ENCODE measurements around the gene RASSF8. TPM values are rescaled to one million over a fixed set of nuclear protein-coding genes. Genes with fewer than 3 reads are reported as not detected.

The RASSF8 gene
- total RNA-seq, 2 donors from 2014 or later = 3.2 to 14.2 TPM

DNA sequence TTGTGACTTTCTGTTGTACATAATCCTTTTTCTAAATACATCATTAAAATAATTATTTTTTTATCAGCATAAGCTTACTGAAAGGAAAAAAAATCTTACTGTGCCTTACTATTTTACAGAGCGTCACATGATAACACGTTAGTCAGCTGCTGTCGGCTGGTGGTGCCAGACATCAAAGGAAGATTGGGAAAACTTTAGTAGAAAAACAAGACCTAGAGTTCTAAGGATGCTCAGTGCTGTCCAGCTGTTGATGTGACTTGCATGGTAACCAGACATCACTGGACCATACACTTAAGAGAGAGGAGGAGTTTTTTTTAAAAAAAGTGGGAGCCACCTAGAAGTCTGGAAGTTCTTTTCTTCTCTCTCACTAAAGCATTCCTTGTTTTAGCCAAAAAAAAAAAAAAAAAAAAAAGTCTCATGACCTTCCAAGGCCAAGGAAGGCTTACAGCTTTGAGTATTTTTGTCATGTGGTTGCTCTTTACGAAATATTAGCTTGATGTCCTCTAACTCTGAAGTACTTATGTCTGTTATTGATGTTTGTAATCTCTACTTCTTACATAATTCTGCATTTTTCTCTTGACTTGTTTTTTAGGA, 4.5 kb downstream of the RASSF8 start:
- Histone ChIP-seq H3K4me3 (no peak overlapping the region), H3K27ac (no peak overlapping the region), H3K9ac (ENCODE audit: low read depth in 2 of 2, low read length in 2 of 2) (no peak overlapping the region), H3K9me3 (no peaks in the 10 kb centered on the region), H3K27me3 (peaks cover 11% of the 10 kb centered on the region), H3K4me1 (no peaks in the 10 kb centered on the region), H3K36me3 (no peaks in the 10 kb centered on the region)
- TF ChIP-seq, protein P1, sequence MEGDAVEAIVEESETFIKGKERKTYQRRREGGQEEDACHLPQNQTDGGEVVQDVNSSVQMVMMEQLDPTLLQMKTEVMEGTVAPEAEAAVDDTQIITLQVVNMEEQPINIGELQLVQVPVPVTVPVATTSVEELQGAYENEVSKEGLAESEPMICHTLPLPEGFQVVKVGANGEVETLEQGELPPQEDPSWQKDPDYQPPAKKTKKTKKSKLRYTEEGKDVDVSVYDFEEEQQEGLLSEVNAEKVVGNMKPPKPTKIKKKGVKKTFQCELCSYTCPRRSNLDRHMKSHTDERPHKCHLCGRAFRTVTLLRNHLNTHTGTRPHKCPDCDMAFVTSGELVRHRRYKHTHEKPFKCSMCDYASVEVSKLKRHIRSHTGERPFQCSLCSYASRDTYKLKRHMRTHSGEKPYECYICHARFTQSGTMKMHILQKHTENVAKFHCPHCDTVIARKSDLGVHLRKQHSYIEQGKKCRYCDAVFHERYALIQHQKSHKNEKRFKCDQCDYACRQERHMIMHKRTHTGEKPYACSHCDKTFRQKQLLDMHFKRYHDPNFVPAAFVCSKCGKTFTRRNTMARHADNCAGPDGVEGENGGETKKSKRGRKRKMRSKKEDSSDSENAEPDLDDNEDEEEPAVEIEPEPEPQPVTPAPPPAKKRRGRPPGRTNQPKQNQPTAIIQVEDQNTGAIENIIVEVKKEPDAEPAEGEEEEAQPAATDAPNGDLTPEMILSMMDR (IDR thresholded peaks at IDR 0.05) = no peak
- intact Hi-C loops (cut with DNase I) = loop anchor here (10.0 kb wide), 1 partner anchor 52 kb away; no protein-coding TSS in a partner anchor
- DNase-seq = no peak

- no peak overlapping the region for H3K4me3 ChIP-seq
- TF ChIP-seq, protein P1 (IDR thresholded peaks at IDR 0.05) = no peak
- no peak overlapping the region for H3K27ac ChIP-seq
- H3K27me3 ChIP-seq = no peaks in the 10 kb centered on the region
- H3K4me1 ChIP-seq = no peaks in the 10 kb centered on the region
- intact Hi-C loops (cut with DNase I) = loop anchor here (10.0 kb wide), 1 partner anchor 49 kb away; no protein-coding TSS in a partner anchor
- no peak overlapping the region for H3K9ac ChIP-seq (ENCODE audit: low read depth in 2 of 2, low read length in 2 of 2)
- DNase-seq = no peak
- no peaks in the 10 kb centered on the region for H3K36me3 ChIP-seq
- no peaks in the 10 kb centered on the region for H3K9me3 ChIP-seq
These were observed 7.2 kb downstream of the RASSF8 start for GRCh38 chr12:25965682-25966081.

GRCh38 chr12:25970082-25970481, 11.6 kb downstream of the RASSF8 start:
- intact Hi-C loops (cut with DNase I) = no loop called here
- Histone ChIP-seq H3K27ac (no peak overlapping the region), H3K36me3 (no peaks in the 10 kb centered on the region), H3K9me3 (no peaks in the 10 kb centered on the region), H3K9ac (ENCODE audit: low read depth in 2 of 2, low read length in 2 of 2) (no peak overlapping the region), H3K27me3 (no peaks in the 10 kb centered on the region), H3K4me3 (no peak overlapping the region), H3K4me1 (no peaks in the 10 kb centered on the region)
- TF ChIP-seq, protein P1 (IDR thresholded peaks at IDR 0.05) = no peak
- DNase-seq = no peak

DNA sequence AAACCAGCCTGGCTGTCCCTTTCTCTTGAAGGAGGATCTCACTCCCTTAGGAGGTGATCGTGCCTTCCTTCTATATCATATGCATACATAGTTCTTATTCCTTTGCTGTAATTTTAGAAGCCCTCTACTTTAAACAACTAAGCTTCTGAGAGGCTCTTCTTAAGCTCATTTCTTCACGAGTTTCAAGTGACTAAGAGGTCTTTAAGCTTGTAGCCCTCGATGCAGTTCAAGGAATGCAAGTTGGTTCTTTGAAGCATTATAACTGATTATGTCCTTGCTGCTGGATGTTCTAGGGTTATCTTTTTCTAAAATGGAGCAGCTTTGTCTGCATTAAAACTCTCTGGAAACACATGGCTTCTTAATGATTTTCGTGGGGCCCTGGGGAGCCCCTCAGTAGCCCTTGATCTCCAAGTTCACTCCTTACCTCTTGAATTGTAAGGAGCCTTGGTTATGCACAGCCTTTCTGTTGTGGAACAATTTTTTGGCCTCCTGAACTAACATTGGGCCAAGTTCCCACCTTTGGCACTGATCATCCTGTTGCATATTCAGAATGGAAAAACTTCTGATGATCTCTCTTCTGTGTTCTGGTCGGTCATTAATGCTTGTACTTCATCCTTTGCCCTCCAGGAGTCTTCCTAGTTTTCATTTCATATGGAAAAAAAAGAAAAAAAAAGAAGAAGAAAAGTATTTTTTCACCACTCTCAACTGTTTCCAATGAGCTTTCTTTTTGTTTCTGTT, 12.6 kb downstream of the RASSF8 start:
- Histone ChIP-seq H3K9ac (ENCODE audit: low read depth in 2 of 2, low read length in 2 of 2) (no peak overlapping the region), H3K27me3 (no peaks in the 10 kb centered on the region), H3K36me3 (no peaks in the 10 kb centered on the region), H3K9me3 (no peaks in the 10 kb centered on the region), H3K4me3 (no peak overlapping the region), H3K27ac (no peak overlapping the region), H3K4me1 (no peaks in the 10 kb centered on the region)
- DNase-seq = no peak
- TF ChIP-seq, protein P1 (IDR thresholded peaks at IDR 0.05) = no peak
- intact Hi-C loops (cut with DNase I) = no loop called here

GRCh38 chr12:25971654-25972041, 13.2 kb downstream of the RASSF8 start:
- Histone ChIP-seq H3K27ac (no peak overlapping the region), H3K4me1 (no peaks in the 10 kb centered on the region)
- TF ChIP-seq, protein P1 (IDR thresholded peaks at IDR 0.05) = no peak

More at GRCh38 chr12:25971654-25972041, 13.2 kb downstream of the RASSF8 start:
- DNase-seq = no peak
- Histone ChIP-seq H3K9ac (ENCODE audit: low read depth in 2 of 2, low read length in 2 of 2) (no peak overlapping the region), H3K4me3 (no peak overlapping the region), H3K9me3 (no peaks in the 10 kb centered on the region), H3K27me3 (no peaks in the 10 kb centered on the region), H3K36me3 (no peaks in the 10 kb centered on the region)
- intact Hi-C loops (cut with DNase I) = no loop called here

Data from colonic mucosa (tissue), 4 donors.